Thyroid gland (tissue), 4 donors: ENCODE results near the gene SLC22A7. TPM values are rescaled to one million over a fixed set of nuclear protein-coding genes. Genes with fewer than 3 reads are reported as not detected.

ENCODE experiments used
- DNase-seq, 2 donors: peaks; one replicate each; pipeline ENCODE4 v3.0.0-alpha.2; 2019
- H3K27ac ChIP-seq, 3 donors: fragments of 200-600 bp; sonication (generic); 1 replicate in 2 of 3; 2 replicates in 1 of 3; pipeline ENCODE4 v1.5.1; 2016 to 2019; ENCODE audit warnings: mild to moderate bottlenecking in 1 of 3, moderate library complexity in 1 of 3
- H3K27me3 ChIP-seq: fragments of 200-600 bp; sonication (generic); one replicate; pipeline ENCODE4 v1.5.1; 2019
- H3K36me3 ChIP-seq, 2 donors: fragments of 200-600 bp; sonication (generic); one replicate each; pipeline ENCODE4 v1.5.1; 2016 to 2019
- H3K4me1 ChIP-seq, 2 donors: fragments of 200-600 bp; sonication (generic); one replicate each; pipeline ENCODE4 v1.5.1; 2017 to 2019
- H3K4me3 ChIP-seq, 3 donors: fragments of 200-600 bp; sonication (generic); replicated peaks in 1 of 3; 1 replicate in 2 of 3; 2 replicates in 1 of 3; pipeline ENCODE4 v1.5.1; 2016; ENCODE audit warnings: mild to moderate bottlenecking in 1 of 3
- H3K9me3 ChIP-seq: fragments of 200-600 bp; sonication (generic); one replicate; pipeline ENCODE4 v1.5.1; 2017
- CTCF ChIP-seq, 6 experiments: fragments of 200-600 bp in 3 of 6; fragments of 450-650 bp in 3 of 6; sonication (generic) in 3 of 6; IDR thresholded peaks; one replicate each; pipeline ENCODE4 v1.5.1; 2016 to 2019; ENCODE audit warnings: antibody characterized with exemption in 6 of 6, mild to moderate bottlenecking in 2 of 6, inconsistent platforms in 1 of 6, moderate library complexity in 1 of 6
- POLR2A ChIP-seq, 2 donors: fragments of 450-650 bp; IDR thresholded peaks; one replicate each; pipeline ENCODE4 v1.6.1; 2017; ENCODE audit warnings: antibody characterized with exemption in 2 of 2, mild to moderate bottlenecking in 2 of 2, moderate library complexity in 1 of 2
- WGBS, 2 donors: methylation state at CpG; one replicate each; pipeline ENCODE4 v1.1.5; 2017; 5-methylcytosine and 5-hydroxymethylcytosine counted together
- intact Hi-C: fragments of 100-400 bp; cut with DNase I; formaldehyde crosslinking; loops from one replicate; pipeline ENCODE4 v1.15.1; 2023
- total RNA-seq, 4 donors: library from RNA; depleted of rRNA; stranded (reverse); fragments of >200 nt; gene quantifications; one replicate each; pipeline ENCODE4 v1.2.3, GENCODE V29; 2016

The SLC22A7 gene
- total RNA-seq: not detected

- Histone ChIP-seq H3K27ac (no peak within 1 kb of the TSS), H3K9me3 (no peaks in the 10 kb centered on the region), H3K36me3 (no peaks in the 10 kb centered on the region), H3K27me3 (no peaks in the 10 kb centered on the region), H3K4me3 (no peak within 1 kb of the TSS), H3K4me1 (no peaks in the 10 kb centered on the region)
- intact Hi-C loops: no loop called here
- WGBS, 2 donors: 71 to 79% methylated on average over 5 to 8 of the region's 10 CpGs
- DNase-seq: peak in 1 of 2 donors; percentile 22
- no peak for TF ChIP-seq CTCF (IDR thresholded peaks at IDR 0.05)
- no peak for TF ChIP-seq POLR2A (IDR thresholded peaks at IDR 0.05)
Measured at GRCh38 chr6:43297644-43298564, at the start of gene SLC22A7. TSS of gene SLC22A7 (plus strand) at chr6:43298260. CDS start at chr6:43298359, 99 bp downstream.

GRCh38 chr6:43248791-43249190 lies 49.3 kb upstream of the SLC22A7 start:
- peaks cover 0 to 12% of the 10 kb centered on the region in 2 donors for H3K4me1 ChIP-seq
- H3K27ac ChIP-seq: no peak overlapping the region
- H3K9me3 ChIP-seq: no peaks in the 10 kb centered on the region
- H3K36me3 ChIP-seq: no peaks in the 10 kb centered on the region
- H3K27me3 ChIP-seq: peaks cover 3% of the 10 kb centered on the region
- intact Hi-C loops: no loop called here
- TF ChIP-seq POLR2A (IDR thresholded peaks at IDR 0.05): no peak
- no peak for TF ChIP-seq CTCF (IDR thresholded peaks at IDR 0.05)
- DNase-seq: no peak
- H3K4me3 ChIP-seq: no peak overlapping the region

- Histone ChIP-seq H3K27ac (no peak overlapping the region), H3K36me3 (no peaks in the 10 kb centered on the region), H3K4me1 (peaks cover 0 to 12% of the 10 kb centered on the region in 2 donors), H3K27me3 (no peaks in the 10 kb centered on the region), H3K4me3 (no peak overlapping the region), H3K9me3 (no peaks in the 10 kb centered on the region)
- intact Hi-C loops: no loop called here
- TF ChIP-seq CTCF (IDR thresholded peaks at IDR 0.05): no peak
- TF ChIP-seq POLR2A (IDR thresholded peaks at IDR 0.05): no peak
- 22 to 31% methylated on average over 8 of the region's 8 CpGs for WGBS, 2 donors
- no peak for DNase-seq
Measured at GRCh38 chr6:43250992-43251373, 47.1 kb upstream of the SLC22A7 start.

- TF ChIP-seq POLR2A (IDR thresholded peaks at IDR 0.05) (no peak), CTCF (IDR thresholded peaks at IDR 0.05) (no peak)
- Histone ChIP-seq H3K9me3 (no peaks in the 10 kb centered on the region), H3K4me3 (no peak overlapping the region), H3K36me3 (no peaks in the 10 kb centered on the region), H3K4me1 (no peaks in the 10 kb centered on the region), H3K27ac (no peak overlapping the region), H3K27me3 (no peaks in the 10 kb centered on the region)
- DNase-seq: no peak
- intact Hi-C loops: no loop called here
- 88 to 96% methylated on average over 9 to 11 of the region's 11 CpGs for WGBS, 2 donors
Measured at GRCh38 chr6:43253401-43253800, 44.7 kb upstream of the SLC22A7 start.

GRCh38 chr6:43254138-43254817 lies 43.8 kb upstream of the SLC22A7 start:
- Histone ChIP-seq H3K27ac (no peak overlapping the region), H3K36me3 (no peaks in the 10 kb centered on the region), H3K9me3 (no peaks in the 10 kb centered on the region), H3K27me3 (no peaks in the 10 kb centered on the region), H3K4me3 (no peak overlapping the region), H3K4me1 (no peaks in the 10 kb centered on the region)
- intact Hi-C loops: no loop called here
- WGBS, 2 donors: 87 to 91% methylated on average over 8 to 15 of the region's 15 CpGs
- DNase-seq: no peak
- TF ChIP-seq POLR2A (IDR thresholded peaks at IDR 0.05) (no peak), CTCF (IDR thresholded peaks at IDR 0.05) (no peak)
